Subcutaneous abdominal adipose tissue (tissue), 5 donors: ENCODE data around the gene VAPB.
"Not testable (repeated sequence)": the region's sequence is repeated elsewhere in the genome, so short reads cannot be mapped to it uniquely, and the experiment has no call there.

Experiments
- H3K27ac ChIP-seq: one replicate; pipeline ENCODE4 v1.7.0; 2013; ENCODE audit warnings: low read depth, mild to moderate bottlenecking, inconsistent platforms, low read length, moderate library complexity
- H3K27me3 ChIP-seq, 5 donors: one replicate each; pipeline ENCODE4 v1.7.0; 2013; ENCODE audit warnings: low read length in 5 of 5, inconsistent platforms in 1 of 5; ENCODE audit not compliant: control insufficient read depth in 5 of 5, insufficient read depth in 4 of 5
- H3K36me3 ChIP-seq, 5 donors: one replicate each; pipeline ENCODE4 v1.7.0; 2013; ENCODE audit warnings: low read length in 5 of 5; ENCODE audit not compliant: control insufficient read depth in 5 of 5, insufficient read depth in 5 of 5
- H3K4me1 ChIP-seq, 5 donors: one replicate each; pipeline ENCODE4 v1.7.0; 2013; ENCODE audit warnings: low read length in 5 of 5, mild to moderate bottlenecking in 3 of 5, moderate library complexity in 1 of 5; ENCODE audit not compliant: control insufficient read depth in 5 of 5, insufficient read depth in 5 of 5
- H3K4me3 ChIP-seq, 5 donors: one replicate each; pipeline ENCODE4 v1.7.0; 2013; ENCODE audit warnings: low read length in 5 of 5, low read depth in 1 of 5
- H3K9ac ChIP-seq, 5 donors: one replicate each; pipeline ENCODE4 v1.7.0; 2013; ENCODE audit warnings: low read length in 5 of 5, mild to moderate bottlenecking in 4 of 5, moderate library complexity in 3 of 5
- H3K9me3 ChIP-seq, 5 donors: one replicate each; pipeline ENCODE4 v1.7.0; 2013; ENCODE audit warnings: low read length in 5 of 5; ENCODE audit not compliant: control insufficient read depth in 5 of 5
- donor health status: healthy.
- donor health status: healthy.
- donor health status: healthy.
- donor health status: healthy.
- donor health status: healthy.

The VAPB gene

GRCh38 chr20:58361481-58362205 lies 27.4 kb upstream of the VAPB start:
- H3K36me3 ChIP-seq, result peaks cover 18 to 50% (median 33%) of the 10 kb centered on the region in 5 donors

GRCh38 chr20:58362206-58362516 lies 26.9 kb upstream of the VAPB start:
- Histone ChIP-seq H3K4me3 (no peak overlapping the region), H3K36me3 (peaks cover 13 to 45% (median 28%) of the 10 kb centered on the region in 5 donors), H3K9ac (no peak overlapping the region), H3K27ac (no peak overlapping the region), H3K9me3 (no peaks in the 10 kb centered on the region), H3K4me1 (peaks cover 0 to 16% (median 8%) of the 10 kb centered on the region in 5 donors), H3K27me3 (no peaks in the 10 kb centered on the region)

More at GRCh38 chr20:58361481-58362205, 27.4 kb upstream of the VAPB start:
- Histone ChIP-seq H3K9ac (no peak overlapping the region), H3K27me3 (no peaks in the 10 kb centered on the region), H3K4me3 (no peak overlapping the region), H3K27ac (no peak overlapping the region), H3K9me3 (no peaks in the 10 kb centered on the region), H3K4me1 (peaks cover 0 to 10% (median 7%) of the 10 kb centered on the region in 5 donors)

- Histone ChIP-seq H3K36me3 (peaks cover 12 to 45% (median 27%) of the 10 kb centered on the region in 5 donors), H3K9me3 (no peaks in the 10 kb centered on the region)
These were observed 26.1 kb upstream of the VAPB start for GRCh38 chr20:58362970-58363369.

GRCh38 chr20:58366866-58367265 lies 22.2 kb upstream of the VAPB start:
- Histone ChIP-seq H3K9ac (no peak overlapping the region), H3K27me3 (no peaks in the 10 kb centered on the region), H3K4me1 (peaks cover 0 to 10% (median 0%) of the 10 kb centered on the region in 5 donors), H3K9me3 (no peaks in the 10 kb centered on the region), H3K27ac (no peak overlapping the region), H3K36me3 (peaks cover 0 to 30% (median 15%) of the 10 kb centered on the region in 5 donors), H3K4me3 (no peak overlapping the region)

More at GRCh38 chr20:58362970-58363369, 26.1 kb upstream of the VAPB start:
- no peak overlapping the region for H3K4me3 ChIP-seq
- H3K4me1 ChIP-seq, result peaks cover 0 to 16% (median 8%) of the 10 kb centered on the region in 5 donors
- no peak overlapping the region for H3K9ac ChIP-seq
- H3K27me3 ChIP-seq, result no peaks in the 10 kb centered on the region
- no peak overlapping the region for H3K27ac ChIP-seq

- H3K9me3 ChIP-seq, result no peaks in the 10 kb centered on the region
- H3K27me3 ChIP-seq, result peaks cover 0 to 5% (median 0%) of the 10 kb centered on the region in 5 donors
- no peak overlapping the region for H3K4me3 ChIP-seq
- H3K4me1 ChIP-seq, result no peaks in the 10 kb centered on the region
- no peak overlapping the region for H3K9ac ChIP-seq
- H3K36me3 ChIP-seq, result peaks cover 0 to 5% (median 2%) of the 10 kb centered on the region in 5 donors
- no peak overlapping the region for H3K27ac ChIP-seq
These were observed 16.2 kb upstream of the VAPB start for GRCh38 chr20:58372806-58373205.

GRCh38 chr20:58373296-58373695 lies 15.7 kb upstream of the VAPB start:
- not testable (repeated sequence) for H3K9me3 ChIP-seq

GRCh38 chr20:58374027-58374850 lies 14.8 kb upstream of the VAPB start:
- Histone ChIP-seq H3K27me3 (peaks cover 0 to 10% (median 0%) of the 10 kb centered on the region in 5 donors), H3K4me1 (no peaks in the 10 kb centered on the region), H3K27ac (no peak overlapping the region), H3K4me3 (no peak overlapping the region), H3K9ac (no peak overlapping the region), H3K9me3 (no peaks in the 10 kb centered on the region), H3K36me3 (no peaks in the 10 kb centered on the region)

More at GRCh38 chr20:58373296-58373695, 15.7 kb upstream of the VAPB start:
- H3K4me1 ChIP-seq, H3K27me3 ChIP-seq, H3K9ac ChIP-seq, H3K36me3 ChIP-seq, H3K4me3 ChIP-seq, H3K27ac ChIP-seq: not testable (repeated sequence)

- peaks cover 0 to 13% (median 0%) of the 10 kb centered on the region in 5 donors for H3K27me3 ChIP-seq
- H3K27ac ChIP-seq, result no peak overlapping the region
- no peak overlapping the region for H3K4me3 ChIP-seq
- H3K9ac ChIP-seq, result no peak overlapping the region
- no peaks in the 10 kb centered on the region for H3K36me3 ChIP-seq
- no peaks in the 10 kb centered on the region for H3K4me1 ChIP-seq
- no peaks in the 10 kb centered on the region for H3K9me3 ChIP-seq
These were observed 13.9 kb upstream of the VAPB start for GRCh38 chr20:58374906-58375758.

- Histone ChIP-seq H3K4me1 (no peaks in the 10 kb centered on the region), H3K27ac (no peak overlapping the region), H3K4me3 (no peak overlapping the region), H3K9ac (no peak overlapping the region), H3K36me3 (no peaks in the 10 kb centered on the region), H3K27me3 (peaks cover 0 to 13% (median 0%) of the 10 kb centered on the region in 5 donors), H3K9me3 (no peaks in the 10 kb centered on the region)
These were observed 13.2 kb upstream of the VAPB start for GRCh38 chr20:58375759-58376352.
